Psoas muscle (tissue), 8 donors: ENCODE results near the gene KIAA2012. TPM values are rescaled to one million over a fixed set of nuclear protein-coding genes. Genes with fewer than 3 reads are reported as not detected.

Experiments used
- ATAC-seq, 4 donors: fragments of 200-7000 bp; cut with Tn5 transposase; one replicate each; pipeline ENCODE4 v1.9.1; 2020; ENCODE audit warnings: moderate library complexity in 3 of 4, mild to moderate bottlenecking in 2 of 4
- DNase-seq, 2 donors: peaks; one replicate each; pipeline ENCODE4 v3.0.0-alpha.2; 2020
- H3K27ac ChIP-seq: fragments of 200-600 bp; one replicate; pipeline ENCODE4 v1.8.0; 2022
- H3K27me3 ChIP-seq, 3 donors: fragments of 200-600 bp in 1 of 3; one replicate each; pipeline versions ENCODE4 v1.6.1 to v1.8.0; 2013 to 2022; ENCODE audit warnings: low read length in 2 of 3, mild to moderate bottlenecking in 2 of 3, moderate library complexity in 1 of 3; ENCODE audit not compliant: insufficient read depth in 3 of 3
- H3K36me3 ChIP-seq, 2 donors: fragments of 200-600 bp in 1 of 2; one replicate each; pipeline versions ENCODE4 v1.6.1 to v1.8.0; 2013 to 2022; ENCODE audit warnings: low read depth in 1 of 2, mild to moderate bottlenecking in 1 of 2, moderate library complexity in 1 of 2; ENCODE audit not compliant: insufficient read depth in 1 of 2
- H3K4me1 ChIP-seq: fragments of 200-600 bp; one replicate; pipeline ENCODE4 v1.8.0; 2022
- H3K4me3 ChIP-seq: fragments of 200-600 bp; one replicate; pipeline ENCODE4 v1.8.0; 2022; ENCODE audit warnings: mild to moderate bottlenecking
- H3K9me3 ChIP-seq: fragments of 200-600 bp; one replicate; pipeline ENCODE4 v1.8.0; 2022
- CTCF ChIP-seq: fragments of 200-600 bp; IDR thresholded peaks from one replicate; pipeline ENCODE4 v1.8.0; 2022; ENCODE audit warnings: antibody characterized with exemption
- WGBS, 3 donors: extraction: QIAGEN DNeasy Blood & Tissue Kit; methylation state at CpG; one replicate each; pipeline versions ENCODE4 v1.1.6 to v1.1.7; 2013; 5-methylcytosine and 5-hydroxymethylcytosine counted together
- intact Hi-C, 2 donors: fragments of 100-400 bp; cut with DNase I; formaldehyde crosslinking; loops; one replicate each; pipeline versions ENCODE4 v1.11.0 to v1.14.2; 2022
- polyA plus RNA-seq, 3 donors: library from polyadenylated mRNA; stranded (reverse); fragments of 200-250 nt; gene quantifications; one replicate each; pipeline ENCODE4 v1.2.3, GENCODE V29; 2013
- total RNA-seq, 4 donors: library from RNA; stranded (reverse); fragmentation: NEBNext Ultra II Directional in 2 of 4; extraction: Animal tissue kit (Norgen Biotek cat#: 25700) in 2 of 4; gene quantifications; one replicate each; pipeline versions ENCODE4 v1.2.1 to v1.2.4, GENCODE V29; 2021 to 2023
- donor health status: healthy with polysubstance abuse.
- donor health status: DM: no; HTN: no; CAD: no; lungs with moderate emphysema.
- donor health status: Bipolar disorder and iron deficiency.
- donor health status: healthy.
- donor health status: DM: yes; HTN: yes; CAD: no.
- donor health status: DM: no; HTN: no; CAD: no.
- donor health status: DM: no; HTN: no; CAD: no.
- donor health status: DM: yes; HTN: yes; CAD: no.

Gene KIAA2012
- total and polyA plus RNA-seq, 7 donors, result 0.03 to 0.06 TPM; not detected in 5

- H3K27me3 ChIP-seq, result no peaks in the 10 kb centered on the region
- no peak overlapping the region for H3K27ac ChIP-seq
- TF ChIP-seq CTCF, result no peak
- intact Hi-C loops, result no loop called here
- H3K9me3 ChIP-seq, result no peaks in the 10 kb centered on the region
- peaks cover 21% of the 10 kb centered on the region for H3K4me1 ChIP-seq
- 26 to 31% (median 30%) methylated on average over 3 of the region's 3 CpGs for WGBS, 3 donors
- H3K4me3 ChIP-seq, result no peak overlapping the region
- ATAC-seq (peak; percentile 48 to 90 (median 72)), DNase-seq (no peak)
- H3K36me3 ChIP-seq, result no peaks in the 10 kb centered on the region
Measured at GRCh38 chr2:202064171-202064880, 8.7 kb upstream of the KIAA2012 start.

DNA sequence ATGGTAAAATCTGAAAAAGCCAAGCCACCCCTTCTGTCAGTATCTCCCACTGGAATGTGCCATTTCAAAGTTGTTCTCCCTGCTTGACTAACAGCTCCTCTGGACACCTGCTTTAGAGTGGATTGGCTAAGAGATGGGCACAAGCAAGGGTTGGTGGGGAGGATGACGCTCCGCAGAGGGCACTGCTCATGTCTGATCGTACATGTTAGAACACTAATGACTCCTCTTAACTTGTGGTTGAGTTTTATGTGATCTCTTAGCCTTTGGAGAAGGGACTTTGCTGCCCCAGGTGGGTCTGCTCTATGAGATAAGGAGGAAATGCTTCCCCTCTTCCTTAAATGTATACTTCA, 8.2 kb upstream of the KIAA2012 start:
- no peak overlapping the region for H3K27ac ChIP-seq
- intact Hi-C loops, result no loop called here

DNA sequence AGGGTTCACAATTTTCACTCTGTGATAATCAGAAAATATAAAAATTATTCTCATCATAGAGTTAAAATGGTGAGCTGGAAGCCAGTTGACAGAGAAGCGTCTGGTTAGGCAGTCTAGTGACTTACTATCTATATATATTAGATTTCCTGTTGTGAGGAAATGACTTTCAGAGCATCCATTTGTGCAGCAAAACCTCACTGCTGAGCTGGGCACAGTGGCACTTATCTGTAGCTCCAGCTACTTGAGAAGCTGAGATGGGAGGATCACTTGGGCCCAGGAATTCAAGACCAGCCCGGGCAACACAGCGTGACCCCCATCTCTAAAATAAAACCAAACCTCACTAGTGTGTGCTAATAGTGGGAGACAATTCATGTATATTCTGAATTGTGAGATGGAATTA, 7.2 kb upstream of the KIAA2012 start:
- Histone ChIP-seq H3K36me3 (no peaks in the 10 kb centered on the region), H3K27me3 (no peaks in the 10 kb centered on the region), H3K9me3 (no peaks in the 10 kb centered on the region), H3K4me1 (peaks cover 22% of the 10 kb centered on the region), H3K27ac (no peak overlapping the region), H3K4me3 (no peak overlapping the region)
- DNase-seq (no peak), ATAC-seq (no peak)
- no peak for TF ChIP-seq CTCF
- intact Hi-C loops, result no loop called here
- WGBS, 3 donors, result 81 to 85% (median 82%) methylated on average over 3 of the region's 3 CpGs

More for the DNA sequence above, 8.2 kb upstream of the KIAA2012 start:
- DNase-seq, result no peak
- H3K4me1 ChIP-seq, result peaks cover 22% of the 10 kb centered on the region
- H3K9me3 ChIP-seq, result no peaks in the 10 kb centered on the region
- H3K27me3 ChIP-seq, result no peaks in the 10 kb centered on the region
- no peaks in the 10 kb centered on the region for H3K36me3 ChIP-seq
- peak; percentile 21 to 66 (median 54) for ATAC-seq
- TF ChIP-seq CTCF, result no peak
- 58 to 76% (median 72%) methylated on average over 3 of the region's 3 CpGs for WGBS, 3 donors
- no peak overlapping the region for H3K4me3 ChIP-seq

DNA sequence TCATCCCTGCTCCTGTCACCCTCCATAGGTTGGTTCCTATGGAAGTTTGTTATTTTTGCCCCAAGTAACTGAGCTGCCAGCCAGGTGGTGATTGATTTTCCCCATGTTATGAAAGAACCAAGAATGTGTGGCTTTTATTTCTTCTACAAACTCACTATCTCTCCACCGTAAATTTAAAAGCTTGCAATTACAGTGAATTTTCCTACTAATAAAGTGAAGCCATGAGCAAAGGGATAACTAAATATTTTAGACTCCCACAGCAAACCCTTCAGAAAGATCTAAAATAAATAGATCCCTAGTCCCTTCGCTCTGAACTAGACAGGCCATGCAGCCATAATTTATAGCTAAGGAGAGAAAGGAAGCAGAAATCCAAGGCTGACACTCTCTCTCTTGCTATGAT, 6.2 kb upstream of the KIAA2012 start:
- H3K4me3 ChIP-seq, result no peak overlapping the region
- H3K36me3 ChIP-seq, result no peaks in the 10 kb centered on the region
- ATAC-seq (no peak), DNase-seq (no peak)
- peaks cover 22% of the 10 kb centered on the region for H3K4me1 ChIP-seq
- TF ChIP-seq CTCF, result no peak
- no peak overlapping the region for H3K27ac ChIP-seq
- intact Hi-C loops, result no loop called here
- 56 to 83% (median 73%) methylated on average over 2 of the region's 2 CpGs for WGBS, 3 donors
- H3K9me3 ChIP-seq, result no peaks in the 10 kb centered on the region
- no peaks in the 10 kb centered on the region for H3K27me3 ChIP-seq

DNA sequence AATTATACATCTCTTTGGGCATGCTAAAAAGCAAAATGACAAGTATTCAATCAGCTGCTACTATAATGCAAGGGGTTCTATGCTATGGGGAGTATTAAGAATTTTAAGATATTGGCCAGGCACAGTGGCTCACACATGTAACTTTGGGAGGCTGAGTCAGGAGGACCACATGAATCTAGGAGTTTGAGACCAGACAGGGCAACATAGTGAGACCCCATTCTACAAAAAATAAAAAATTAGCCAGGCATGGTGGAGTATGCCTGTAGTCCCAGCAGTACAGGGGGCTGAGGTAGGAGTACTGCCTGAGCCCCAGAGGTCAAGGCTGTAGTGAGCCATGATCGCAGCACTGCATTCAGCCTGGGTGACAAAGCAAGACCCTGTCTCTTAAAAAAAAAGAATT, 5.5 kb upstream of the KIAA2012 start:
- DNase-seq (no peak), ATAC-seq (no peak)
- H3K4me3 ChIP-seq, result no peak overlapping the region
- WGBS, 3 donors, result 94 to 100% (median 94%) methylated on average over 1 of the region's 1 CpG
- no peaks in the 10 kb centered on the region for H3K36me3 ChIP-seq
- no peaks in the 10 kb centered on the region for H3K27me3 ChIP-seq
- H3K4me1 ChIP-seq, result peaks cover 22% of the 10 kb centered on the region
- intact Hi-C loops, result no loop called here
- H3K27ac ChIP-seq, result no peak overlapping the region
- H3K9me3 ChIP-seq, result no peaks in the 10 kb centered on the region
- TF ChIP-seq CTCF, result no peak
